Calu3 (cell line): ENCODE results near the gene F7. TPM values are rescaled to one million over a fixed set of nuclear protein-coding genes. Genes with fewer than 3 reads are reported as not detected.
"Not testable (repeated sequence)": the region's sequence is repeated elsewhere in the genome, so short reads cannot be mapped to it uniquely, and the experiment has no call there.

ENCODE experiments used
- BruUV-seq: library from RNA; stranded (reverse); fragments of 400-500 nt; replicated peaks from 2 replicates; lab custom pipeline; 2021; lab: Mats Ljungman, UMichigan
- CTCF ChIA-PET: fragments of 300-600 bp; sonication (Branson Sonifier 250); formaldehyde crosslinking; loops from one replicate; lab custom pipeline; 2022; ENCODE audit warnings: antibody characterized with exemption; lab: Charles Lee
- DNase-seq: peaks from one replicate; pipeline ENCODE4 v3.0.0; 2022
- H3K27ac Mint-ChIP-seq: one replicate; pipeline ENCODE4 v1.8.0; 2022; ENCODE audit warnings: mixed read lengths; ENCODE audit not compliant: unreplicated experiment
- H3K27me3 Mint-ChIP-seq: one replicate; pipeline ENCODE4 v1.8.0; 2022; ENCODE audit warnings: mixed read lengths; ENCODE audit not compliant: unreplicated experiment
- H3K36me3 Mint-ChIP-seq: one replicate; pipeline ENCODE4 v1.8.0; 2022; ENCODE audit warnings: mild to moderate bottlenecking, moderate library complexity, mixed read lengths; ENCODE audit not compliant: insufficient read depth, unreplicated experiment
- H3K4me1 Mint-ChIP-seq: one replicate; pipeline ENCODE4 v1.8.0; 2022; ENCODE audit warnings: mild to moderate bottlenecking, low read depth, mixed read lengths; ENCODE audit not compliant: unreplicated experiment
- H3K4me3 Mint-ChIP-seq: one replicate; pipeline ENCODE4 v1.8.0; 2022; ENCODE audit warnings: mild to moderate bottlenecking, low read depth, moderate library complexity, mixed read lengths; ENCODE audit not compliant: unreplicated experiment
- H3K9me3 Mint-ChIP-seq: one replicate; pipeline ENCODE4 v1.8.0; 2022; ENCODE audit warnings: low read depth, mixed read lengths; ENCODE audit not compliant: unreplicated experiment
- CTCF ChIP-seq: fragments of 200-600 bp; IDR thresholded peaks from one replicate; pipeline ENCODE4 v1.8.0; 2022; ENCODE audit warnings: antibody characterized with exemption; ENCODE audit not compliant: unreplicated experiment
- intact Hi-C: fragments of 100-400 bp; cut with micrococcal nuclease; formaldehyde crosslinking; loops from one replicate; pipeline ENCODE4 v1.10.0; 2022; ENCODE audit not compliant: unreplicated experiment
- total RNA-seq: library from RNA; stranded (reverse); gene quantifications from 2 replicates; pipeline ENCODE4 v1.2.3, GENCODE V29; 2022

Gene F7
- total RNA-seq, 1 experiment from 2014 or later, result not detected

GRCh38 chr13:113160983-113161382 lies 55.4 kb downstream of the F7 start:
- Mint-ChIP-seq H3K27ac (peak overlapping the region; percentile 18), H3K9me3 (no peaks in the 10 kb centered on the region), H3K36me3 (no peaks in the 10 kb centered on the region), H3K4me3 (peak overlapping the region; percentile 43), H3K27me3 (peaks cover 31% of the 10 kb centered on the region), H3K4me1 (no peaks in the 10 kb centered on the region)
- CTCF ChIA-PET, result no interaction called here
- no peak for DNase-seq
- no peak for TF ChIP-seq CTCF
- intact Hi-C loops, result no loop called here
- BruUV-seq, result no TSS peak

GRCh38 chr13:113161433-113161832 lies 55.8 kb downstream of the F7 start:
- CTCF ChIA-PET, result no interaction called here
- no peaks in the 10 kb centered on the region for H3K4me1 Mint-ChIP-seq

GRCh38 chr13:113161975-113162374 lies 56.4 kb downstream of the F7 start:
- CTCF ChIA-PET, H3K4me3 Mint-ChIP-seq, H3K27ac Mint-ChIP-seq, H3K9me3 Mint-ChIP-seq, DNase-seq, intact Hi-C loops, H3K36me3 Mint-ChIP-seq, H3K4me1 Mint-ChIP-seq, BruUV-seq: not testable (repeated sequence)
- H3K27me3 Mint-ChIP-seq, result peaks cover 28% of the 10 kb centered on the region

More at GRCh38 chr13:113161433-113161832, 55.8 kb downstream of the F7 start:
- DNase-seq, result no peak
- intact Hi-C loops, result no loop called here
- no peak for TF ChIP-seq CTCF
- no TSS peak for BruUV-seq
- H3K4me3 Mint-ChIP-seq, result peak overlapping the region; percentile 43
- no peaks in the 10 kb centered on the region for H3K9me3 Mint-ChIP-seq
- no peaks in the 10 kb centered on the region for H3K36me3 Mint-ChIP-seq
- H3K27me3 Mint-ChIP-seq, result peaks cover 31% of the 10 kb centered on the region
- peak overlapping the region; percentile 18 for H3K27ac Mint-ChIP-seq

GRCh38 chr13:113162783-113163685 lies 57.4 kb downstream of the F7 start:
- no peaks in the 10 kb centered on the region for H3K36me3 Mint-ChIP-seq
- no peak overlapping the region for H3K4me3 Mint-ChIP-seq
- H3K27ac Mint-ChIP-seq, result no peak overlapping the region
- no peak for DNase-seq
- intact Hi-C loops, result no loop called here
- H3K9me3 Mint-ChIP-seq, result no peaks in the 10 kb centered on the region
- H3K4me1 Mint-ChIP-seq, result no peaks in the 10 kb centered on the region
- peaks cover 18% of the 10 kb centered on the region for H3K27me3 Mint-ChIP-seq
- CTCF ChIA-PET, result no interaction called here
- no peak for TF ChIP-seq CTCF
- BruUV-seq, result no TSS peak

GRCh38 chr13:113164492-113164891 lies 58.9 kb downstream of the F7 start:
- CTCF ChIA-PET, result no interaction called here
- peaks cover 11% of the 10 kb centered on the region for H3K27me3 Mint-ChIP-seq

More at GRCh38 chr13:113164492-113164891, 58.9 kb downstream of the F7 start:
- H3K36me3 Mint-ChIP-seq, result no peaks in the 10 kb centered on the region
- no peak for DNase-seq
- H3K4me3 Mint-ChIP-seq, result no peak overlapping the region
- H3K4me1 Mint-ChIP-seq, result no peaks in the 10 kb centered on the region
- no peak for TF ChIP-seq CTCF
- intact Hi-C loops, result no loop called here
- H3K27ac Mint-ChIP-seq, result no peak overlapping the region
- BruUV-seq, result no TSS peak
- no peaks in the 10 kb centered on the region for H3K9me3 Mint-ChIP-seq
